GM12878 (cell line): ENCODE results near the gene RARA. TPM values are rescaled to one million over a fixed set of nuclear protein-coding genes. Genes with fewer than 3 reads are reported as not detected.

Experiments
- ATAC-seq: fragments of 200-7000 bp; cut with Tn5 transposase; 3 replicates; pipeline ENCODE4 v1.9.1; 2020; ENCODE audit warnings: mild to moderate bottlenecking, moderate library complexity
- BruUV-seq: library from RNA; stranded (reverse); fragments of 400-500 nt; replicated peaks from 2 replicates; lab custom pipeline; 2021; lab: Mats Ljungman, UMichigan
- CTCF ChIA-PET: fragments of 300-600 bp; sonication (Branson Sonifier 250); formaldehyde crosslinking; extraction: SDS; loops from one replicate; lab custom pipeline; 2021; ENCODE audit warnings: inconsistent platforms; lab: Yijun Ruan, JAX
- POLR2A ChIA-PET: fragments of 350-600 bp; formaldehyde crosslinking; extraction: SDS; loops from one replicate; lab custom pipeline; 2021; ENCODE audit warnings: inconsistent platforms; lab: Charles Lee
- RAD21 ChIA-PET: fragments of 300-600 bp; sonication (Branson Sonifier 250); formaldehyde crosslinking; loops from one replicate; lab custom pipeline; 2023; ENCODE audit warnings: antibody characterized with exemption; ENCODE audit not compliant: unreplicated experiment; lab: Charles Lee
- SMC1A ChIA-PET: fragments of 300-600 bp; sonication (Branson Sonifier 250); formaldehyde crosslinking; loops from one replicate; lab custom pipeline; 2023; ENCODE audit not compliant: unreplicated experiment, uncharacterized antibody; lab: Charles Lee
- DNase-seq: peaks from one replicate; pipeline ENCODE4 v3.0.0-alpha.2; 2011; ENCODE audit warnings: low read depth, low spot score
- FAIRE-seq: peaks from 3 replicates; lab custom pipeline; 2011; peaks lifted over from hg19 to GRCh38; lab: Jason Lieb, UNC
- H2AFZ ChIP-seq: 2 replicates; pipeline ENCODE4 v1.6.0; 2011; ENCODE audit warnings: low read depth, low read length, control low read depth; ENCODE audit not compliant: control insufficient read depth
- H3K27ac ChIP-seq: 2 replicates; pipeline ENCODE4 v1.5.1; 2011; ENCODE audit warnings: control low read depth; ENCODE audit not compliant: control insufficient read depth, insufficient read depth
- H3K27me3 ChIP-seq, 2 experiments: replicated peaks in 1 of 2; 2 replicates each; pipeline versions ENCODE4 v1.6.0 to v1.6.1; 2011; ENCODE audit warnings: low read length in 1 of 2; ENCODE audit not compliant: control insufficient read depth in 2 of 2, insufficient read depth in 2 of 2
- H3K36me3 ChIP-seq, 2 experiments: 2 replicates each; pipeline ENCODE4 v1.5.1; 2011; ENCODE audit warnings: low read length in 1 of 2; ENCODE audit not compliant: control insufficient read depth in 2 of 2, insufficient read depth in 2 of 2
- H3K4me1 ChIP-seq: 2 replicates; pipeline ENCODE4 v1.6.1; 2011; ENCODE audit warnings: mild to moderate bottlenecking, low read length, moderate library complexity, mixed read lengths; ENCODE audit not compliant: control insufficient read depth, insufficient read depth
- H3K4me2 ChIP-seq: 2 replicates; pipeline ENCODE4 v1.6.0; 2011; ENCODE audit warnings: control low read depth; ENCODE audit not compliant: control insufficient read depth, insufficient read depth
- H3K4me3 ChIP-seq: fragments of 200-600 bp; sonication (generic); 2 replicates; pipeline ENCODE4 v1.5.1; 2016
- H3K79me2 ChIP-seq: 2 replicates; pipeline ENCODE4 v1.6.0; 2011; ENCODE audit warnings: low read length; ENCODE audit not compliant: control insufficient read depth, insufficient read depth
- H3K9ac ChIP-seq: 2 replicates; pipeline ENCODE4 v1.8.0; 2011; ENCODE audit warnings: low read length, control low read depth, mixed read lengths; ENCODE audit not compliant: control insufficient read depth, insufficient read depth
- H3K9me3 ChIP-seq: replicated peaks from 3 replicates; pipeline ENCODE4 v1.5.1; 2011; ENCODE audit warnings: mild to moderate bottlenecking, low read length; ENCODE audit not compliant: control insufficient read depth, insufficient read depth
- H4K20me1 ChIP-seq: 2 replicates; pipeline ENCODE4 v1.6.0; 2011; ENCODE audit not compliant: control insufficient read depth, insufficient read depth
- GABPA ChIP-seq: IDR thresholded peaks from 2 replicates; pipeline ENCODE4 v1.6.1; 2014; ENCODE audit warnings: antibody characterized with exemption, low read depth, mild to moderate bottlenecking, inconsistent platforms
- RAD21 ChIP-seq: IDR thresholded peaks from 2 replicates; pipeline ENCODE4 v1.6.1; 2011; ENCODE audit warnings: mild to moderate bottlenecking, low read depth, low read length, moderate library complexity; ENCODE audit not compliant: insufficient read depth
- SMARCA5 ChIP-seq: fragments of 450-650 bp; IDR thresholded peaks from 2 replicates; pipeline ENCODE4 v1.6.1; 2017; ENCODE audit warnings: mild to moderate bottlenecking
- SMC3 ChIP-seq: IDR thresholded peaks from 2 replicates; pipeline ENCODE4 v1.6.1; 2011; ENCODE audit warnings: low read length, improper control_type of control experiment, borderline replicate concordance
- SPI1 ChIP-seq: IDR thresholded peaks from 2 replicates; pipeline ENCODE4 v1.6.1; 2011; ENCODE audit warnings: low read depth, mild to moderate bottlenecking, low read length, moderate library complexity, borderline replicate concordance; ENCODE audit not compliant: insufficient read depth
- WGBS: methylation state at CpG from one replicate; pipeline ENCODE4 v1.1.6; 2016; ENCODE audit warnings: low lambda C conversion rate; ENCODE audit not compliant: insufficient replicate concordance, insufficient coverage; ENCODE audit errors: missing lambda C conversion rate; 5-methylcytosine and 5-hydroxymethylcytosine counted together
- in situ Hi-C: fragments of 300-500 bp; cut with MboI; formaldehyde crosslinking; loops from 9 replicates; pipeline ENCODE4 v1.14.3; 2018; ENCODE audit warnings: mixed read lengths
- intact Hi-C: fragments of 100-400 bp; cut with micrococcal nuclease; formaldehyde crosslinking; loops from one replicate; pipeline ENCODE4 v1.14.2; 2022; ENCODE audit not compliant: unreplicated experiment
- polyA plus RNA-seq, 11 experiments: library from polyadenylated mRNA; depleted of rRNA in 4 of 11; unstranded in 6 of 11; stranded (reverse) in 5 of 11; fragments of >200 nt; fragmentation: Nextera tagmentation in 4 of 11; fragmentation: Illumina TruSeq in 1 of 11; extraction: Ambion mirVana in 4 of 11; extraction: Trizol in 1 of 11; gene quantifications; 1 replicate in 1 of 11; 2 replicates in 10 of 11; pipeline versions ENCODE4 v1.2.1 to v1.2.3, GENCODE V29; 2011 to 2016; ENCODE audit warnings: inconsistent platforms in 2 of 11, missing spikeins in 2 of 11, low read depth in 1 of 11
- total RNA-seq, 4 experiments: library from RNA; depleted of rRNA in 3 of 4; stranded (reverse); fragments of >200 nt in 3 of 4; fragmentation: Illumina TruSeq in 1 of 4; extraction: Trizol in 1 of 4; gene quantifications; 2 replicates each; pipeline versions ENCODE4 v1.2.1 to v1.2.3, GENCODE V29; 2013 to 2021
- TF ChIP-seq, protein P1 (sequence below), 3 experiments: IDR thresholded peaks in 2 of 3; conservative IDR thresholded peaks in 1 of 3; 2 replicates each; pipeline ENCODE4 v1.5.1; 2011; ENCODE audit warnings: low read depth in 3 of 3, low read length in 3 of 3, mild to moderate bottlenecking in 3 of 3, control low read depth in 2 of 3, moderate library complexity in 2 of 3, inconsistent platforms in 1 of 3, mixed read lengths in 1 of 3; ENCODE audit not compliant: control insufficient read depth in 2 of 3, insufficient read depth in 1 of 3; ENCODE audit errors: extremely low read depth in 1 of 3

The RARA gene
- total and polyA plus RNA-seq, 10 of the 15 experiments (the other 5 are each of a cell fraction or from before 2014, with no cell fraction given) = 0.13 to 33.6 (median 13.6) TPM

DNA sequence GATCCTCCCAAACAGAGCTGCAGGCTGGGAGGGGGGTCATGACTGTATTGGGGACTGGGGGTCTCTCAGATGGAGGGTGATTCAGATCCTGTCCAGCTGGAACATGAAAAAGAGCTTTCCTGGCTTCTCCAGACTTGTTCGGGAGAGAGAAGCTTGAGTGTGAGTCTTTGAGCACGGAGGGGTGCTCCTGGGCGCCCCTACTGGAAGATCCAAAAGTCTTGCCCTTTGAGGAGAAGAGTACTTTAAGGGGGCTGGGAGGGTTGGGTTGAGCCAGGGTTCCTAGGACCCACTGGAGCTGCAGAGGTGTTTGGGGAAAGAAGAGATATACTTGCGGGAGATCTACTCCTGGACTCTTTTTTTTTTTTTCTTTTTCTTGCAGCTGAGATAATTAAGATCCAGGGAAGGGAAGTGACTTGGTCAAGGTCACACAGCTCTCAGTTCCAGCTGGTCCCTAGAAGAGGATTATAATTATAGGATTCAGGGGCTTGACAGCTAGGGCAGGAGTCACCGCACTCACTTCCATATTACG is 8.4 kb downstream of the RARA start:
- Histone ChIP-seq H3K27ac (peak overlapping the region; percentile 96), H3K27me3 (no peaks in the 10 kb centered on the region), H3K36me3 (no peaks in the 10 kb centered on the region; a peak in 1 of 4 replicates), H3K4me3 (peak overlapping the region; percentile 91), H3K4me1 (peaks cover 49% of the 10 kb centered on the region), H4K20me1 (no peaks in the 10 kb centered on the region), H3K79me2 (peaks cover 46% of the 10 kb centered on the region), H3K9me3 (no peaks in the 10 kb centered on the region), H3K9ac (peak overlapping the region; percentile 91), H3K4me2 (peak overlapping the region; percentile 100), H2AFZ (peak overlapping the region; percentile 84)
- BruUV-seq = no TSS peak
- 0% methylated on average over 6 of the region's 6 CpGs for WGBS
- DNase-seq = no peak
- ChIA-PET RAD21 (interaction anchor here (0.6 to 12.6 kb wide), 8 partner anchors 8 to 94 kb away, joined by 3 to 156 read pairs (median 4); partner anchors contain the start of genes CDC6 and RARA), POLR2A (interaction anchor here (0.7 to 1.3 kb wide), 7 partner anchors 9 to 216 kb away, joined by 3 to 18 read pairs (median 3); partner anchors contain the start of genes CDC6 and RARA), CTCF (interaction anchor here (0.7 to 8.4 kb wide), 16 partner anchors 8 to 219 kb away, joined by 3 to 90 read pairs (median 4); partner anchors contain the start of genes CDC6, RARA and TOP2A), SMC1A (interaction anchor here (0.8 to 1.8 kb wide), 4 partner anchors 8 to 38 kb away, joined by 3 to 20 read pairs (median 5); partner anchors contain the start of gene RARA)
- TF ChIP-seq, protein P1, sequence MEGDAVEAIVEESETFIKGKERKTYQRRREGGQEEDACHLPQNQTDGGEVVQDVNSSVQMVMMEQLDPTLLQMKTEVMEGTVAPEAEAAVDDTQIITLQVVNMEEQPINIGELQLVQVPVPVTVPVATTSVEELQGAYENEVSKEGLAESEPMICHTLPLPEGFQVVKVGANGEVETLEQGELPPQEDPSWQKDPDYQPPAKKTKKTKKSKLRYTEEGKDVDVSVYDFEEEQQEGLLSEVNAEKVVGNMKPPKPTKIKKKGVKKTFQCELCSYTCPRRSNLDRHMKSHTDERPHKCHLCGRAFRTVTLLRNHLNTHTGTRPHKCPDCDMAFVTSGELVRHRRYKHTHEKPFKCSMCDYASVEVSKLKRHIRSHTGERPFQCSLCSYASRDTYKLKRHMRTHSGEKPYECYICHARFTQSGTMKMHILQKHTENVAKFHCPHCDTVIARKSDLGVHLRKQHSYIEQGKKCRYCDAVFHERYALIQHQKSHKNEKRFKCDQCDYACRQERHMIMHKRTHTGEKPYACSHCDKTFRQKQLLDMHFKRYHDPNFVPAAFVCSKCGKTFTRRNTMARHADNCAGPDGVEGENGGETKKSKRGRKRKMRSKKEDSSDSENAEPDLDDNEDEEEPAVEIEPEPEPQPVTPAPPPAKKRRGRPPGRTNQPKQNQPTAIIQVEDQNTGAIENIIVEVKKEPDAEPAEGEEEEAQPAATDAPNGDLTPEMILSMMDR (IDR thresholded peaks at IDR 0.05 in 2 of 3, conservative IDR thresholded peaks at IDR 0.05 in 1 of 3; ENCODE audit: control insufficient read depth in 2 of 3, extremely low read depth in 1 of 3, insufficient read depth in 1 of 3, low read depth in 3 of 3, low read length in 3 of 3) = peak; percentile 53 to 79 (median 76)
- TF ChIP-seq SPI1 (0 out of 2 replicates have a peak, but pooled peaks have one; percentile 40), SMC3 (peak; percentile 15; the same call in 1 of the 2 replicates), RAD21 (peak; percentile 44; the same call in 1 of the 2 replicates), SMARCA5 (peak; percentile 58; the same call in 1 of the 2 replicates), GABPA (no peak)
- intact Hi-C loops (loop anchor here (10.0 kb wide), 1 partner anchor 97 kb away; the partner anchor contains the start of gene TOP2A), in situ Hi-C loops (no loop called here)
- no peak for FAIRE-seq
- ATAC-seq = peak; percentile 28
